Esophagus squamous epithelium (tissue), 5 donors: ENCODE measurements around the gene BRSK2. TPM values are rescaled to one million over a fixed set of nuclear protein-coding genes. Genes with fewer than 3 reads are reported as not detected.

ENCODE experiments used
- DNase-seq: peaks from one replicate; lab custom pipeline; 2025; lab: John Stamatoyannopoulos, UW
- H3K27ac ChIP-seq, 4 donors: fragments of 200-600 bp; sonication (generic); one replicate each; pipeline ENCODE4 v1.5.1; 2016 to 2019; ENCODE audit warnings: mild to moderate bottlenecking in 1 of 4
- H3K27me3 ChIP-seq, 4 donors: fragments of 200-600 bp; sonication (generic); 1 replicate in 3 of 4; 2 replicates in 1 of 4; pipeline versions ENCODE4 v1.5.1 to v1.6.0; 2017 to 2021; ENCODE audit warnings: antibody characterized with exemption in 1 of 4
- H3K36me3 ChIP-seq, 3 donors: fragments of 200-600 bp; sonication (generic); one replicate each; pipeline ENCODE4 v1.5.1; 2016 to 2019
- H3K4me1 ChIP-seq, 3 donors: fragments of 200-600 bp; sonication (generic); one replicate each; pipeline ENCODE4 v1.5.1; 2017 to 2019
- H3K4me3 ChIP-seq, 4 donors: fragments of 200-600 bp; sonication (generic); 1 replicate in 3 of 4; 2 replicates in 1 of 4; pipeline ENCODE4 v1.5.1; 2016 to 2019; ENCODE audit warnings: mild to moderate bottlenecking in 2 of 4, moderate library complexity in 1 of 4
- H3K9me3 ChIP-seq, 3 donors: fragments of 200-600 bp; sonication (generic); one replicate each; pipeline ENCODE4 v1.5.1; 2016 to 2019
- POLR2A ChIP-seq, 4 donors: fragments of 450-650 bp; IDR thresholded peaks; one replicate each; pipeline ENCODE4 v1.6.1; 2017; ENCODE audit warnings: antibody characterized with exemption in 4 of 4, mild to moderate bottlenecking in 4 of 4, moderate library complexity in 3 of 4
- WGBS, 2 donors: methylation state at CpG; one replicate each; pipeline ENCODE4 v1.1.5; 2018; 5-methylcytosine and 5-hydroxymethylcytosine counted together
- intact Hi-C: fragments of 100-400 bp; cut with DNase I; formaldehyde crosslinking; loops from one replicate; pipeline ENCODE4 v1.15.0; 2022
- total RNA-seq, 4 donors: library from RNA; depleted of rRNA; stranded (reverse); fragments of >200 nt; gene quantifications; one replicate each; pipeline ENCODE4 v1.1.0, GENCODE V29; 2016
- TF ChIP-seq, protein P1 (sequence below), 6 experiments: fragments of 450-650 bp in 4 of 6; fragments of 200-600 bp in 2 of 6; sonication (generic) in 2 of 6; IDR thresholded peaks; one replicate each; pipeline ENCODE4 v1.5.1; 2016 to 2019; ENCODE audit warnings: antibody characterized with exemption in 6 of 6, mild to moderate bottlenecking in 4 of 6, moderate library complexity in 4 of 6
- donor health status: DM: yes; HTN: yes; CAD: no.

BRSK2 gene
- total RNA-seq, 4 donors from 2014 or later = 0.23 to 1.3 (median 0.35) TPM; not detected in 1

DNA sequence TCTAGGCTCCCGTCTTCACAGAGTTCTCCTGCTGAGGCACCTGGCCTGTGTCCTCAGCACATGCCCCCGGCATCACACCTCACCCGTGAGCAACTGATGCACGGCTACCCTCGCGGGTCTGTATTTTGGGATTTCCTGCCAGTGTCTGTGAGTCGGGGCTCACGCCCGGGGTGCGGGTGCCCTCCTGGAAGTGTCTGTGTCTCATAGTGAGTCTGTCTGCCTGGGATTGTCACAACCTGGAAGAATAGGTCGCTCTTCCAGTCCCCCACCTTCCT, 11.4 kb downstream of the BRSK2 start:
- peaks cover 0 to 87% (median 0%) of the 10 kb centered on the region in 4 donors for H3K27me3 ChIP-seq
- H3K9me3 ChIP-seq = no peaks in the 10 kb centered on the region
- 90% methylated on average over 4 of the region's 11 CpGs; no CpG with 5 or more reads in 1 of the 2 donors for WGBS, 2 donors
- H3K36me3 ChIP-seq = no peaks in the 10 kb centered on the region
- no peak overlapping the region for H3K4me3 ChIP-seq
- TF ChIP-seq POLR2A (IDR thresholded peaks at IDR 0.05) = no peak
- TF ChIP-seq, protein P1, sequence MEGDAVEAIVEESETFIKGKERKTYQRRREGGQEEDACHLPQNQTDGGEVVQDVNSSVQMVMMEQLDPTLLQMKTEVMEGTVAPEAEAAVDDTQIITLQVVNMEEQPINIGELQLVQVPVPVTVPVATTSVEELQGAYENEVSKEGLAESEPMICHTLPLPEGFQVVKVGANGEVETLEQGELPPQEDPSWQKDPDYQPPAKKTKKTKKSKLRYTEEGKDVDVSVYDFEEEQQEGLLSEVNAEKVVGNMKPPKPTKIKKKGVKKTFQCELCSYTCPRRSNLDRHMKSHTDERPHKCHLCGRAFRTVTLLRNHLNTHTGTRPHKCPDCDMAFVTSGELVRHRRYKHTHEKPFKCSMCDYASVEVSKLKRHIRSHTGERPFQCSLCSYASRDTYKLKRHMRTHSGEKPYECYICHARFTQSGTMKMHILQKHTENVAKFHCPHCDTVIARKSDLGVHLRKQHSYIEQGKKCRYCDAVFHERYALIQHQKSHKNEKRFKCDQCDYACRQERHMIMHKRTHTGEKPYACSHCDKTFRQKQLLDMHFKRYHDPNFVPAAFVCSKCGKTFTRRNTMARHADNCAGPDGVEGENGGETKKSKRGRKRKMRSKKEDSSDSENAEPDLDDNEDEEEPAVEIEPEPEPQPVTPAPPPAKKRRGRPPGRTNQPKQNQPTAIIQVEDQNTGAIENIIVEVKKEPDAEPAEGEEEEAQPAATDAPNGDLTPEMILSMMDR (IDR thresholded peaks at IDR 0.05) = no peak
- H3K27ac ChIP-seq = no peak overlapping the region
- H3K4me1 ChIP-seq = no peaks in the 10 kb centered on the region
- no peak for DNase-seq
- intact Hi-C loops = no loop called here

DNA sequence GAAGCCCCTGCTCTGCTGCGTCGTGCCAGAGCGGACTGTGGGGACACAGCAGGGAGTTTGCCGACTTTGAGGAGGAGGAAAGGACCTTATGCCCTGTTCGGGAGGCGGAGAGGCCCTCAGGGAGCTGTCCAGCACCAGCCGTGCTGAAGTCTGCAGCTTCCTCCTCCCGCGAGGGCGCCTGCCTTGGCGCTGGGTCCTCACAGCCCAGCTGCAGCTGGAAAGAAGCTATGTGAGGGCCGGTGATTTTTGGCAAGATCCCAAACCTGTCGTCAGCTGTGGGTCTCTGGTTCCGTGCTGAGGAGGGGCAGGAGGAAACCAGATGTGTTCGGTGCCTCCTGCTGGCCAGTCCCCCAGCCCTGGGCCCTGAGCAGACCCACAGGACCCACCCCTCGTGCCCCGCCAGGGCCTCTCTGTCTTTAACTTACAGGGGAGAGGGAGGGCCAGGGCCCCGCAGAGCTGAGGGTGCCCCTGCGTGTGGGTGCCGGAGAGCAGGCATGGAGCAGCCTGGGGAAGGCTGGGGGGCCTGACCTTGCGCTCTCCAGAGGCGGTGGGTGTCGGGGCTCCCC, 12.0 kb downstream of the BRSK2 start:
- Histone ChIP-seq H3K4me1 (no peaks in the 10 kb centered on the region), H3K4me3 (no peak overlapping the region), H3K27me3 (peaks cover 0 to 88% (median 0%) of the 10 kb centered on the region in 4 donors), H3K36me3 (no peaks in the 10 kb centered on the region), H3K27ac (no peak overlapping the region), H3K9me3 (no peaks in the 10 kb centered on the region)
- intact Hi-C loops = no loop called here
- DNase-seq = no peak
- TF ChIP-seq, protein P1 (IDR thresholded peaks at IDR 0.05) = no peak
- no peak for TF ChIP-seq POLR2A (IDR thresholded peaks at IDR 0.05)
- 0% methylated on average over 1 of the region's 23 CpGs; no CpG with 5 or more reads in 1 of the 2 donors for WGBS, 2 donors

DNA sequence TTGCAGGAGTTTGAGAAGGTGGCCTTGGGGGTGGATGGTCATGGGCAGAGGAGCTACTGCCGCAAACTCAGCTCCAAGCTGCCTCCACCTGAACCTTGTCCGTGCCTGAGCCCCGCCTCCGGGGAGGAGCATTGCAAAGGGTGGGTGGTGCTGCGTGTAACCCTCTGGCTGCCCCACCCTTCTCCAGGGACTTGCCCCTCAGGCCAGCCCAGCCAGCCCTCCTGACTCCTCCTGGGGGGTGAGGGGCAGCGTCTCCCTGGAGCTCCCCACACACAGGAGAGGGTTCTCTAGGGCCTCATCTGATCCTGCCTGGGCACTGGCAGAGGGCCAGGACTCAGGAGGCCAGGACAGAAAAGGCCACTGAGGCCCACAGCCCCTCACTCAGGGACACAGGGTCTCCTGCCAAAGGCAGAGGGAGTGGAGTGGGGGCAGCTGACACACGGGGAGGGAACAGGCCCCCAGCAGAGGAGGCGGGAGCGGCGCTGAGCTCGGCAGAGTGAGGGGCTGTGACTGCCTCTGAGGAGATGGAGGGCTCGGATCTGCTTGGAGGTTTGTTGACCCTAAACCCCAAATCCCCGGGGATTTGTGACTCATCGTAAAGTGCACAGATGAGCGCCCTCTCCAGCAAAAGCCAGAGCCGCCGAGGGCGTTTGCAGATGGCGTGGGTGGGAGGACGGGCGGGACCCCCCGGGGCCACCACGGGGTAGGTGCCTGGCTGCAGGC, 12.8 kb downstream of the BRSK2 start:
- H3K4me3 ChIP-seq = no peak overlapping the region
- H3K9me3 ChIP-seq = no peaks in the 10 kb centered on the region
- DNase-seq = no peak
- no peak for TF ChIP-seq POLR2A (IDR thresholded peaks at IDR 0.05)
- TF ChIP-seq, protein P1 (IDR thresholded peaks at IDR 0.05) = no peak
- H3K4me1 ChIP-seq = no peaks in the 10 kb centered on the region
- H3K36me3 ChIP-seq = no peaks in the 10 kb centered on the region
- WGBS, 2 donors = 60 to 64% methylated on average over 2 to 7 of the region's 23 CpGs
- no peak overlapping the region for H3K27ac ChIP-seq
- intact Hi-C loops = no loop called here
- peaks cover 0 to 86% (median 0%) of the 10 kb centered on the region in 4 donors for H3K27me3 ChIP-seq

DNA sequence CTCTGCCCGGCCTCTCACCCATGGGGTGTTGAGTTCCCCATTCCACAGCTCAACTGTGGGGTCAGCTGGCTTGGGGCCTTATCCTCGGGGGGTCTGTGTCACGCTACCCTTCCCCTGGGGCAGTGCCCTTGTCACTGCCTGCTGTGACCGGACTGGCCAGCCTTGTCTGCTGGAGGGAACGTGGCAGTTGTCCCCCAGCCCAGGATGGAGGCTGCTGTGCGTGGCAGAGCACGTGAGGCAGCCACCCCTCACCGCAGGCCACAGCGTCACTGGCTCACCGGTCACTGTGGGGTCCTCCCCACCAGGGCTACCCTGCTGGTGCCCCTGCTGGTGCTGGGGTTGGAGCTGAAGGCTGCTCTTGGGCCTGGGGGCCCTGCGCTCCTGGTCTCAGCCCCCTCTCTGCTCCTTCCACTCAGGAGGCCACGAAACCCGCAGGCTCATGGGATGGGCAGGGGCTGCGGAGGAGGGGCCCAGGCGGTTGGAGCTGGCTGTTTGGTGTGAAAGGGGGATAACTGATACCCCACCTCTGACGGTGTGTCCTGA, 13.4 kb downstream of the BRSK2 start:
- Histone ChIP-seq H3K36me3 (no peaks in the 10 kb centered on the region), H3K27ac (no peak overlapping the region), H3K27me3 (peaks cover 0 to 85% (median 0%) of the 10 kb centered on the region in 4 donors), H3K9me3 (no peaks in the 10 kb centered on the region), H3K4me1 (no peaks in the 10 kb centered on the region), H3K4me3 (no peak overlapping the region)
- 75 to 82% methylated on average over 3 to 11 of the region's 16 CpGs for WGBS, 2 donors
- DNase-seq = no peak
- TF ChIP-seq, protein P1 (IDR thresholded peaks at IDR 0.05) = no peak
- no peak for TF ChIP-seq POLR2A (IDR thresholded peaks at IDR 0.05)
- intact Hi-C loops = no loop called here
